ENCODE data around the gene DNAH6.

The DNAH6 gene

GRCh38 chr2:84840306-84840705, 324.0 kb downstream of the DNAH6 start:
- no peaks in the 10 kb centered on the region for H3K27me3 ChIP-seq (ENCODE audit: control insufficient read depth, insufficient read depth, low read length)
- peaks cover 20% of the 10 kb centered on the region; the same call in 1 of the 2 replicates for H3K9me3 ChIP-seq (ENCODE audit: control insufficient read depth, insufficient read depth, low read depth, low read length)
- no peaks in the 10 kb centered on the region for H3K36me3 ChIP-seq (ENCODE audit: control insufficient read depth, insufficient read depth, low read length)
- no peak overlapping the region for H3K4me3 ChIP-seq (ENCODE audit: low read depth, low read length)
- H3K27ac ChIP-seq (ENCODE audit: low read depth, low read length) = no peak overlapping the region
- H3K4me1 ChIP-seq (ENCODE audit: control insufficient read depth, insufficient read depth, low read length) = peaks cover 11% of the 10 kb centered on the region; the same call in 1 of the 2 replicates
- no peak overlapping the region for H3K9ac ChIP-seq (ENCODE audit: low read length)

GRCh38 chr2:84841577-84841976, 325.3 kb downstream of the DNAH6 start:
- H3K9ac ChIP-seq (ENCODE audit: low read length) = no peak overlapping the region
- H3K27me3 ChIP-seq (ENCODE audit: control insufficient read depth, insufficient read depth, low read length) = no peaks in the 10 kb centered on the region
- H3K36me3 ChIP-seq (ENCODE audit: control insufficient read depth, insufficient read depth, low read length) = no peaks in the 10 kb centered on the region
- no peak overlapping the region for H3K4me3 ChIP-seq (ENCODE audit: low read depth, low read length)
- H3K27ac ChIP-seq (ENCODE audit: low read depth, low read length) = no peak overlapping the region
- peaks cover 11% of the 10 kb centered on the region; the same call in 1 of the 2 replicates for H3K4me1 ChIP-seq (ENCODE audit: control insufficient read depth, insufficient read depth, low read length)
- peaks cover 10% of the 10 kb centered on the region; the same call in 1 of the 2 replicates for H3K9me3 ChIP-seq (ENCODE audit: control insufficient read depth, insufficient read depth, low read depth, low read length)

- peaks cover 11% of the 10 kb centered on the region; the same call in 1 of the 2 replicates for H3K4me1 ChIP-seq (ENCODE audit: control insufficient read depth, insufficient read depth, low read length)
- no peaks in the 10 kb centered on the region for H3K9me3 ChIP-seq (ENCODE audit: control insufficient read depth, insufficient read depth, low read depth, low read length)
- H3K27me3 ChIP-seq (ENCODE audit: control insufficient read depth, insufficient read depth, low read length) = no peaks in the 10 kb centered on the region
- H3K4me3 ChIP-seq (ENCODE audit: low read depth, low read length) = no peak overlapping the region
- H3K36me3 ChIP-seq (ENCODE audit: control insufficient read depth, insufficient read depth, low read length) = no peaks in the 10 kb centered on the region
- H3K27ac ChIP-seq (ENCODE audit: low read depth, low read length) = no peak overlapping the region
- H3K9ac ChIP-seq (ENCODE audit: low read length) = no peak overlapping the region
These were observed 327.8 kb downstream of the DNAH6 start for GRCh38 chr2:84844141-84844540.

GRCh38 chr2:84846041-84846663, 329.9 kb downstream of the DNAH6 start:
- no peaks in the 10 kb centered on the region for H3K36me3 ChIP-seq (ENCODE audit: control insufficient read depth, insufficient read depth, low read length)
- no peak overlapping the region for H3K9ac ChIP-seq (ENCODE audit: low read length)
- no peak overlapping the region for H3K27ac ChIP-seq (ENCODE audit: low read depth, low read length)
- no peak overlapping the region for H3K4me3 ChIP-seq (ENCODE audit: low read depth, low read length)
- H3K4me1 ChIP-seq (ENCODE audit: control insufficient read depth, insufficient read depth, low read length) = no peaks in the 10 kb centered on the region
- H3K27me3 ChIP-seq (ENCODE audit: control insufficient read depth, insufficient read depth, low read length) = no peaks in the 10 kb centered on the region
- no peaks in the 10 kb centered on the region for H3K9me3 ChIP-seq (ENCODE audit: control insufficient read depth, insufficient read depth, low read depth, low read length)

GRCh38 chr2:84846741-84847142, 330.4 kb downstream of the DNAH6 start:
- H3K9me3 ChIP-seq (ENCODE audit: control insufficient read depth, insufficient read depth, low read depth, low read length) = no peaks in the 10 kb centered on the region
- H3K27me3 ChIP-seq (ENCODE audit: control insufficient read depth, insufficient read depth, low read length) = no peaks in the 10 kb centered on the region
- no peaks in the 10 kb centered on the region for H3K36me3 ChIP-seq (ENCODE audit: control insufficient read depth, insufficient read depth, low read length)
- no peak overlapping the region for H3K4me3 ChIP-seq (ENCODE audit: low read depth, low read length)
- H3K27ac ChIP-seq (ENCODE audit: low read depth, low read length) = no peak overlapping the region
- H3K4me1 ChIP-seq (ENCODE audit: control insufficient read depth, insufficient read depth, low read length) = no peaks in the 10 kb centered on the region
- no peak overlapping the region for H3K9ac ChIP-seq (ENCODE audit: low read length)

GRCh38 chr2:84847326-84848050, 331.2 kb downstream of the DNAH6 start:
- Histone ChIP-seq H3K4me1 (ENCODE audit: control insufficient read depth, insufficient read depth, low read length) (no peaks in the 10 kb centered on the region), H3K9ac (ENCODE audit: low read length) (no peak overlapping the region), H3K36me3 (ENCODE audit: control insufficient read depth, insufficient read depth, low read length) (no peaks in the 10 kb centered on the region), H3K9me3 (ENCODE audit: control insufficient read depth, insufficient read depth, low read depth, low read length) (no peaks in the 10 kb centered on the region), H3K4me3 (ENCODE audit: low read depth, low read length) (no peak overlapping the region), H3K27me3 (ENCODE audit: control insufficient read depth, insufficient read depth, low read length) (no peaks in the 10 kb centered on the region), H3K27ac (ENCODE audit: low read depth, low read length) (no peak overlapping the region)

GRCh38 chr2:84849271-84849952, 333.1 kb downstream of the DNAH6 start:
- peaks cover under 1% of the 10 kb centered on the region; the same call in 1 of the 2 replicates for H3K4me1 ChIP-seq (ENCODE audit: control insufficient read depth, insufficient read depth, low read length)
- H3K27me3 ChIP-seq (ENCODE audit: control insufficient read depth, insufficient read depth, low read length) = peaks cover 3% of the 10 kb centered on the region; the same call in 1 of the 2 replicates
- H3K9ac ChIP-seq (ENCODE audit: low read length) = no peak overlapping the region
- H3K4me3 ChIP-seq (ENCODE audit: low read depth, low read length) = no peak overlapping the region
- no peak overlapping the region for H3K27ac ChIP-seq (ENCODE audit: low read depth, low read length)
- H3K9me3 ChIP-seq (ENCODE audit: control insufficient read depth, insufficient read depth, low read depth, low read length) = peaks cover 13% of the 10 kb centered on the region
- no peaks in the 10 kb centered on the region for H3K36me3 ChIP-seq (ENCODE audit: control insufficient read depth, insufficient read depth, low read length)

- Histone ChIP-seq H3K9me3 (ENCODE audit: control insufficient read depth, insufficient read depth, low read depth, low read length) (peaks cover 13% of the 10 kb centered on the region), H3K27ac (ENCODE audit: low read depth, low read length) (no peak overlapping the region), H3K4me3 (ENCODE audit: low read depth, low read length) (no peak overlapping the region), H3K36me3 (ENCODE audit: control insufficient read depth, insufficient read depth, low read length) (no peaks in the 10 kb centered on the region), H3K9ac (ENCODE audit: low read length) (no peak overlapping the region), H3K27me3 (ENCODE audit: control insufficient read depth, insufficient read depth, low read length) (peaks cover 13% of the 10 kb centered on the region; the same call in 1 of the 2 replicates), H3K4me1 (ENCODE audit: control insufficient read depth, insufficient read depth, low read length) (peaks cover 11% of the 10 kb centered on the region)
These were observed 334.2 kb downstream of the DNAH6 start for GRCh38 chr2:84850471-84850870.

- Histone ChIP-seq H3K4me1 (ENCODE audit: control insufficient read depth, insufficient read depth, low read length) (peaks cover 23% of the 10 kb centered on the region), H3K9me3 (ENCODE audit: control insufficient read depth, insufficient read depth, low read depth, low read length) (peaks cover 13% of the 10 kb centered on the region), H3K27ac (ENCODE audit: low read depth, low read length) (no peak overlapping the region), H3K36me3 (ENCODE audit: control insufficient read depth, insufficient read depth, low read length) (no peaks in the 10 kb centered on the region), H3K9ac (ENCODE audit: low read length) (no peak overlapping the region), H3K4me3 (ENCODE audit: low read depth, low read length) (no peak overlapping the region), H3K27me3 (ENCODE audit: control insufficient read depth, insufficient read depth, low read length) (peaks cover 24% of the 10 kb centered on the region)
These were observed 335.6 kb downstream of the DNAH6 start for GRCh38 chr2:84851876-84852275.

GRCh38 chr2:84854850-84855249, 338.6 kb downstream of the DNAH6 start:
- Histone ChIP-seq H3K36me3 (ENCODE audit: control insufficient read depth, insufficient read depth, low read length) (no peaks in the 10 kb centered on the region), H3K27ac (ENCODE audit: low read depth, low read length) (no peak overlapping the region), H3K4me1 (ENCODE audit: control insufficient read depth, insufficient read depth, low read length) (peaks cover 27% of the 10 kb centered on the region), H3K4me3 (ENCODE audit: low read depth, low read length) (no peak overlapping the region), H3K9me3 (ENCODE audit: control insufficient read depth, insufficient read depth, low read depth, low read length) (peaks cover 13% of the 10 kb centered on the region), H3K27me3 (ENCODE audit: control insufficient read depth, insufficient read depth, low read length) (peaks cover 35% of the 10 kb centered on the region), H3K9ac (ENCODE audit: low read length) (no peak overlapping the region)

GRCh38 chr2:84855731-84856130, 339.4 kb downstream of the DNAH6 start:
- H3K4me3 ChIP-seq (ENCODE audit: low read depth, low read length) = peak overlapping the region; percentile 29; the same call in 1 of the 2 replicates
- peaks cover 27% of the 10 kb centered on the region for H3K4me1 ChIP-seq (ENCODE audit: control insufficient read depth, insufficient read depth, low read length)
- peaks cover 13% of the 10 kb centered on the region for H3K9me3 ChIP-seq (ENCODE audit: control insufficient read depth, insufficient read depth, low read depth, low read length)
- peaks cover 35% of the 10 kb centered on the region for H3K27me3 ChIP-seq (ENCODE audit: control insufficient read depth, insufficient read depth, low read length)
- peak overlapping the region; percentile 70 for H3K9ac ChIP-seq (ENCODE audit: low read length)
- no peaks in the 10 kb centered on the region for H3K36me3 ChIP-seq (ENCODE audit: control insufficient read depth, insufficient read depth, low read length)
- peak overlapping the region; percentile 36; the same call in 1 of the 2 replicates for H3K27ac ChIP-seq (ENCODE audit: low read depth, low read length)
